GM23248 (cell line): ENCODE measurements around the gene ATP5F1E. TPM values are rescaled to one million over a fixed set of nuclear protein-coding genes. Genes with fewer than 3 reads are reported as not detected.
A peak's percentile ranks its signal among the peaks of the same experiment; 100 is the strongest.

Source experiments
- DNase-seq: peaks from one replicate; pipeline ENCODE4 v3.0.0-alpha.2; 2015
- H2AFZ ChIP-seq: fragments of 200-600 bp; sonication (generic); 2 replicates; pipeline ENCODE4 v1.6.1; 2016; ENCODE audit warnings: antibody characterized with exemption
- H3F3A ChIP-seq: fragments of 200-600 bp; sonication (generic); 2 replicates; pipeline ENCODE4 v1.6.1; 2016; ENCODE audit warnings: mild to moderate bottlenecking, antibody characterized with exemption, mixed run types; ENCODE audit not compliant: insufficient read depth
- H3K27ac ChIP-seq: fragments of 200-600 bp; sonication (generic); 2 replicates; pipeline ENCODE4 v1.5.1; 2016; ENCODE audit warnings: mild to moderate bottlenecking
- H3K27me3 ChIP-seq: fragments of 200-600 bp; sonication (generic); replicated peaks from 2 replicates; pipeline ENCODE4 v1.6.1; 2016; ENCODE audit warnings: mild to moderate bottlenecking; ENCODE audit not compliant: insufficient read depth
- H3K36me3 ChIP-seq: fragments of 200-600 bp; sonication (generic); 2 replicates; pipeline ENCODE4 v1.6.1; 2016; ENCODE audit warnings: low read depth, mild to moderate bottlenecking
- H3K4me1 ChIP-seq: fragments of 200-600 bp; sonication (generic); 2 replicates; pipeline ENCODE4 v1.6.1; 2016; ENCODE audit warnings: mild to moderate bottlenecking; ENCODE audit not compliant: insufficient read depth
- H3K4me2 ChIP-seq: fragments of 200-600 bp; sonication (generic); one replicate; pipeline ENCODE4 v1.6.1; 2016; ENCODE audit warnings: mild to moderate bottlenecking; ENCODE audit not compliant: unreplicated experiment
- H3K4me3 ChIP-seq: fragments of 200-600 bp; sonication (generic); 2 replicates; pipeline ENCODE4 v1.5.1; 2016; ENCODE audit warnings: mild to moderate bottlenecking
- H3K79me2 ChIP-seq: fragments of 200-600 bp; sonication (generic); 2 replicates; pipeline ENCODE4 v1.6.1; 2016; ENCODE audit warnings: mild to moderate bottlenecking; ENCODE audit not compliant: insufficient read depth
- H3K9ac ChIP-seq: fragments of 200-600 bp; sonication (generic); 2 replicates; pipeline ENCODE4 v1.6.1; 2016; ENCODE audit warnings: mild to moderate bottlenecking
- H3K9me2 ChIP-seq: fragments of 200-600 bp; sonication (generic); 2 replicates; pipeline ENCODE4 v1.6.1; 2016; ENCODE audit warnings: mixed run types, mild to moderate bottlenecking, moderate library complexity; ENCODE audit not compliant: insufficient read depth
- H3K9me3 ChIP-seq: fragments of 200-600 bp; sonication (generic); one replicate; pipeline ENCODE4 v1.6.1; 2017; ENCODE audit warnings: low read depth
- H4K20me1 ChIP-seq: fragments of 200-600 bp; sonication (generic); 2 replicates; pipeline ENCODE4 v1.6.0; 2016; ENCODE audit not compliant: insufficient read depth
- EZH2 ChIP-seq: fragments of 200-600 bp; sonication (generic); IDR thresholded peaks from 2 replicates; pipeline ENCODE4 v1.6.1; 2018; ENCODE audit warnings: antibody characterized with exemption, mild to moderate bottlenecking; ENCODE audit not compliant: insufficient read depth, poor library complexity, severe bottlenecking
- EZH2phosphoT487 ChIP-seq: fragments of 200-600 bp; sonication (generic); IDR thresholded peaks from 2 replicates; pipeline ENCODE4 v1.6.1; 2018; ENCODE audit warnings: antibody characterized with exemption, moderate library complexity, mild to moderate bottlenecking, low read depth; ENCODE audit not compliant: insufficient read depth
- WGBS, 2 experiments: methylation state at CpG; one replicate each; pipeline ENCODE4 v1.1.6; 2015 to 2017; ENCODE audit warnings: low lambda C conversion rate in 2 of 2, low coverage in 1 of 2; ENCODE audit errors: missing lambda C conversion rate in 2 of 2; 5-methylcytosine and 5-hydroxymethylcytosine counted together
- in situ Hi-C: fragments of 300-500 bp; cut with MboI; formaldehyde crosslinking; loops from 2 replicates; pipeline ENCODE4 v1.15.0; 2020
- polyA plus RNA-seq: library from polyadenylated mRNA; unstranded; fragments of >200 nt; fragmentation: Nextera tagmentation; extraction: Ambion mirVana; gene quantifications from 2 replicates; pipeline ENCODE4 v1.2.1, GENCODE V29; 2016
- total RNA-seq: library from RNA; depleted of rRNA; stranded (reverse); fragments of >200 nt; shearing (Covaris generic); gene quantifications from 2 replicates; pipeline ENCODE4 v1.2.3, GENCODE V29; 2014

The ATP5F1E gene
- total and polyA plus RNA-seq, 2 experiments from 2014 or later, result 20.0 to 245 TPM

DNA sequence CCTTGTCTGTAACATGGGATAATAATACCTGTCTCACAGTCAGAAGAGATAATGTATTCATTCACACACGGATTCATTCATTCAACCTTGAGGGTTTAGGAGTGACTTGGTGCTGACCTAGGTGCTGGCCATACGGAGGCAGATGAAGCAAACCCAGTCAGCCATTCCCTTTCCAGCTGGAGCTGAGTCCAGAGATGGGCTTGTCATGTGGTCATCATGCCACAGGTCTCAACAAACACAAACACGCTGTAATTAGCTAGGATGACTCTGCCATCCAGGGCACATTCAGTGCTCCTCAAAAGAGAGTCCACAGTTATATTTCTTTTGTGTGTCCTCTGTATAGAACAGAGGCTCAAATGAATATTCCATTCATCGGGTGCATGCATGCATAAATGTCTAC lies 29.9 kb upstream of the ATP5F1E start:
- TF ChIP-seq EZH2 (no peak), EZH2phosphoT487 (no peak)
- no peaks in the 10 kb centered on the region for H3K9me2 ChIP-seq

DNA sequence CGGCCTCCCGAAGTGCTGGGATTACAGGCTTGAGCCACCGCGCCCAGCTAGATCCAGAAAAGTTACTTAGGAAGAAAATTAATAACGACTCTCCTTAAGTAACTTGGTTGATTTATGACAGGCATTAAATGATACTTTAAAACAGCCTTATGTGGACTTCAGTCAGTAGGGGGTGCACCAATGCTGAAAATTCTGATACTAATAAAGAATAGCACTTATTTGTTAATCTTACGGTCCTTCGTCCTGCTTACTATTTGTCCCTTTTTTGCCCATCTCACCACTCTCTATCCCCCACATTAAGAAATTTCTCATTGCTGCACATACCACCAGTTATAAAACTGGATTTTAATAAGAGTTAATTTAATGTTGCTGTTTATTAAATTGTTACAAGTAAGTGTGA lies 23.2 kb upstream of the ATP5F1E start:
- H3K9ac ChIP-seq, result no peak overlapping the region
- no peaks in the 10 kb centered on the region for H3K36me3 ChIP-seq
- TF ChIP-seq EZH2 (no peak), EZH2phosphoT487 (no peak)
- peaks cover 21% of the 10 kb centered on the region; the same call in 1 of the 2 replicates for H3K27me3 ChIP-seq
- H4K20me1 ChIP-seq, result no peaks in the 10 kb centered on the region
- no peaks in the 10 kb centered on the region for H3K4me1 ChIP-seq
- no peaks in the 10 kb centered on the region for H3K9me3 ChIP-seq
- no peaks in the 10 kb centered on the region for H3F3A ChIP-seq
- no peaks in the 10 kb centered on the region for H3K9me2 ChIP-seq
- no peaks in the 10 kb centered on the region for H3K79me2 ChIP-seq
- 56 to 57% methylated on average over 7 of the region's 7 CpGs for WGBS, 2 experiments
- no peak overlapping the region for H3K4me3 ChIP-seq
- no peak overlapping the region for H3K27ac ChIP-seq
- in situ Hi-C loops, result no loop called here
- DNase-seq, result peak; percentile 50
- no peak overlapping the region for H2AFZ ChIP-seq
- H3K4me2 ChIP-seq, result no peak overlapping the region

More for the DNA sequence above, 29.9 kb upstream of the ATP5F1E start:
- no peaks in the 10 kb centered on the region for H4K20me1 ChIP-seq
- 0 out of 2 replicates have a peak, but pooled peaks cover 5% of the 10 kb centered on the region for H3K4me1 ChIP-seq
- no peaks in the 10 kb centered on the region for H3K79me2 ChIP-seq
- no peaks in the 10 kb centered on the region for H3F3A ChIP-seq
- no peak for DNase-seq
- no peak overlapping the region for H2AFZ ChIP-seq
- WGBS, 2 experiments, result 49% methylated on average over 4 of the region's 4 CpGs
- H3K27me3 ChIP-seq, result peaks cover 23% of the 10 kb centered on the region; the same call in 1 of the 2 replicates
- no peak overlapping the region for H3K27ac ChIP-seq
- no peaks in the 10 kb centered on the region for H3K36me3 ChIP-seq
- no peak overlapping the region for H3K4me2 ChIP-seq
- no peak overlapping the region for H3K9ac ChIP-seq
- no peaks in the 10 kb centered on the region for H3K9me3 ChIP-seq
- in situ Hi-C loops, result no loop called here
- no peak overlapping the region for H3K4me3 ChIP-seq

DNA sequence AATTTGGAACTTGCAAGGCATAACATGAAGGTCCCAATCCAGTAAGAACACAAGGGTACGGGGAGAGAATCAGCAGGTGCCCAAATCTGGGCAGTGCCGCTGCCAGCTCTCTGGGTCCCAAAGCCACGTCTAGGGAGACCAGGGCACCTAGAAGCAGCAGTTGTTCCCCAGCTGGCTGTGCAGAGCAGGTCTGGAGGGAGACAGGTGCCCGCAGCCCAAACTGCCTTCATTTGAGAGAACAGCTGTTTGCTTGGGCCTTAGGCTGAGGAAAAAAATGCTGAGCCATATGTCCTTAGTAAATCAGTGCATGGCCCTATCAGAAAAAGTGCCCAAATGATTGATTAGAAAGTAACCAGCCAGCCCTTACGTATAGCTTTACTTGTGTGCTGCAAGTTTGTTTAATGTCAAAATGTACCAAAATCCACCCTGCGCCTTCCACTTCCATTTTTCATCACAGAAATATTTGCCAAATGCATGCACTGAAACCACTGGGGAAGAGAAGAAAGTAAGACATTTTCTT lies 19.6 kb upstream of the ATP5F1E start:
- no peak overlapping the region for H3K27ac ChIP-seq
- in situ Hi-C loops, result no loop called here

DNA sequence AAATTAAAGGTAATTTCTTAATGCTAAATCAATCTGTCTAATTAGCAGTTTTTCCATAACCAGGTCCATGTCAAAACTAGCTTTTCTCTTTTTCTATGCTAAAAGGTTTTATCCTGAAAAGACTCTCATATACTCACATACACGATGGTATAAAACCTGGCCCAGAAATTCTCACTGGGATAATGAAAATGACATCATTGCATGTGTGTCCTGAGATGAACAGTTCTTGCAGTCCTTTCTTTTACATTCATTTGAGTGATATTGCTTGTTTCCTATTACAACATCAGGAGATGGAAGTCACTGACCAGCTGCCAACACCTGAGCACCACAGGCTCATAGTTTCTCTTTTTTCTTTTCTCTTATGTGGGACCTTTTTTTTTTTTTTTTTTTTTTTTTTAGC lies 18.3 kb upstream of the ATP5F1E start:
- in situ Hi-C loops, result no loop called here
- H3K9ac ChIP-seq, result no peak overlapping the region
- peaks cover 14% of the 10 kb centered on the region for H3F3A ChIP-seq

More for the DNA sequence above, 19.6 kb upstream of the ATP5F1E start:
- H3K36me3 ChIP-seq, result no peaks in the 10 kb centered on the region
- peaks cover 10% of the 10 kb centered on the region; the same call in 1 of the 2 replicates for H3K27me3 ChIP-seq
- H3K9me3 ChIP-seq, result no peaks in the 10 kb centered on the region
- no peak overlapping the region for H3K4me3 ChIP-seq
- H3K4me1 ChIP-seq, result peaks cover 12% of the 10 kb centered on the region
- no peaks in the 10 kb centered on the region for H4K20me1 ChIP-seq
- no peaks in the 10 kb centered on the region for H3K9me2 ChIP-seq
- no peaks in the 10 kb centered on the region for H3K79me2 ChIP-seq
- H2AFZ ChIP-seq, result no peak overlapping the region
- peaks cover 14% of the 10 kb centered on the region for H3F3A ChIP-seq
- 71 to 77% methylated on average over 6 of the region's 6 CpGs for WGBS, 2 experiments
- H3K9ac ChIP-seq, result no peak overlapping the region
- TF ChIP-seq EZH2 (no peak), EZH2phosphoT487 (no peak)
- DNase-seq, result no peak
- no peak overlapping the region for H3K4me2 ChIP-seq

More for the DNA sequence above, 18.3 kb upstream of the ATP5F1E start:
- Histone ChIP-seq H4K20me1 (no peaks in the 10 kb centered on the region), H3K4me1 (peaks cover 12% of the 10 kb centered on the region), H3K36me3 (no peaks in the 10 kb centered on the region), H3K27ac (no peak overlapping the region), H2AFZ (no peak overlapping the region), H3K79me2 (no peaks in the 10 kb centered on the region), H3K27me3 (peaks cover 9% of the 10 kb centered on the region; the same call in 1 of the 2 replicates), H3K9me2 (no peaks in the 10 kb centered on the region), H3K9me3 (no peaks in the 10 kb centered on the region), H3K4me2 (no peak overlapping the region), H3K4me3 (no peak overlapping the region)
- no peak for DNase-seq
- 0 to 12% methylated on average over 1 of the region's 1 CpG for WGBS, 2 experiments
- no peak for TF ChIP-seq EZH2
- no peak for TF ChIP-seq EZH2phosphoT487
